ENCODE data around the gene DHCR24. TPM values are rescaled to one million over a fixed set of nuclear protein-coding genes. Genes with fewer than 3 reads are reported as not detected.

The DHCR24 gene
- total RNA-seq, 1 donor from 2014 or later: 87.2 TPM

- DNase-seq (ENCODE audit: extremely low spot score, unreplicated experiment): no peak
- H3K4me3 Mint-ChIP-seq (ENCODE audit: unreplicated experiment): no peak overlapping the region
- TF ChIP-seq CTCF (IDR thresholded peaks at IDR 0.05): no peak
- H3K27ac Mint-ChIP-seq (ENCODE audit: unreplicated experiment): no peak overlapping the region
- no peaks in the 10 kb centered on the region for H3K27me3 Mint-ChIP-seq (ENCODE audit: unreplicated experiment)
- peaks cover 38% of the 10 kb centered on the region for H3K36me3 Mint-ChIP-seq (ENCODE audit: unreplicated experiment)
- peaks cover 23% of the 10 kb centered on the region for H3K4me1 Mint-ChIP-seq (ENCODE audit: unreplicated experiment)
- H3K9me3 Mint-ChIP-seq (ENCODE audit: unreplicated experiment): no peaks in the 10 kb centered on the region
Observed at GRCh38 chr1:54857746-54858561, 29.0 kb downstream of the DHCR24 start.

- Mint-ChIP-seq H3K9me3 (ENCODE audit: unreplicated experiment) (no peaks in the 10 kb centered on the region), H3K4me1 (ENCODE audit: unreplicated experiment) (peaks cover 23% of the 10 kb centered on the region), H3K4me3 (ENCODE audit: unreplicated experiment) (no peak overlapping the region), H3K27me3 (ENCODE audit: unreplicated experiment) (no peaks in the 10 kb centered on the region), H3K27ac (ENCODE audit: unreplicated experiment) (peak overlapping the region; percentile 58), H3K36me3 (ENCODE audit: unreplicated experiment) (peaks cover 39% of the 10 kb centered on the region)
- DNase-seq (ENCODE audit: extremely low spot score, unreplicated experiment): no peak
- no peak for TF ChIP-seq CTCF (IDR thresholded peaks at IDR 0.05)
Observed at GRCh38 chr1:54857141-54857540, 29.9 kb downstream of the DHCR24 start.

- Mint-ChIP-seq H3K4me1 (ENCODE audit: unreplicated experiment) (peaks cover 11% of the 10 kb centered on the region), H3K27me3 (ENCODE audit: unreplicated experiment) (no peaks in the 10 kb centered on the region), H3K36me3 (ENCODE audit: unreplicated experiment) (peaks cover 39% of the 10 kb centered on the region), H3K4me3 (ENCODE audit: unreplicated experiment) (no peak overlapping the region), H3K27ac (ENCODE audit: unreplicated experiment) (no peak overlapping the region), H3K9me3 (ENCODE audit: unreplicated experiment) (no peaks in the 10 kb centered on the region)
- no peak for TF ChIP-seq CTCF (IDR thresholded peaks at IDR 0.05)
- no peak for DNase-seq (ENCODE audit: extremely low spot score, unreplicated experiment)
Observed at GRCh38 chr1:54854381-54855020, 32.5 kb downstream of the DHCR24 start.

GRCh38 chr1:54853793-54854370, 33.1 kb downstream of the DHCR24 start:
- H3K4me1 Mint-ChIP-seq (ENCODE audit: unreplicated experiment): peaks cover 11% of the 10 kb centered on the region
- peaks cover 43% of the 10 kb centered on the region for H3K36me3 Mint-ChIP-seq (ENCODE audit: unreplicated experiment)
- DNase-seq (ENCODE audit: extremely low spot score, unreplicated experiment): no peak

More at GRCh38 chr1:54853793-54854370, 33.1 kb downstream of the DHCR24 start:
- no peak for TF ChIP-seq CTCF (IDR thresholded peaks at IDR 0.05)
- Mint-ChIP-seq H3K9me3 (ENCODE audit: unreplicated experiment) (no peaks in the 10 kb centered on the region), H3K27ac (ENCODE audit: unreplicated experiment) (no peak overlapping the region), H3K4me3 (ENCODE audit: unreplicated experiment) (no peak overlapping the region), H3K27me3 (ENCODE audit: unreplicated experiment) (no peaks in the 10 kb centered on the region)
